Measurements from ENCODE around the gene MGST3.
"Not testable (repeated sequence)": the region's sequence is repeated elsewhere in the genome, so short reads cannot be mapped to it uniquely, and the experiment has no call there.

The MGST3 gene

GRCh38 chr1:165659581-165659895, 28.5 kb downstream of the MGST3 start:
- DNase-seq = no peak

GRCh38 chr1:165661703-165662102, 30.7 kb downstream of the MGST3 start:
- no peak for DNase-seq

GRCh38 chr1:165662186-165662585, 31.2 kb downstream of the MGST3 start:
- no peak for DNase-seq

- DNase-seq = no peak
These were observed 35.3 kb downstream of the MGST3 start for GRCh38 chr1:165666152-165666825.

- DNase-seq = no peak
These were observed 37.1 kb downstream of the MGST3 start for GRCh38 chr1:165668184-165668583.

GRCh38 chr1:165671526-165671925, 40.5 kb downstream of the MGST3 start:
- no peak for DNase-seq

GRCh38 chr1:165674599-165674998, 43.6 kb downstream of the MGST3 start:
- no peak for DNase-seq

- no peak for DNase-seq
These were observed 44.8 kb downstream of the MGST3 start for GRCh38 chr1:165675794-165676193.

GRCh38 chr1:165678509-165678908, 47.5 kb downstream of the MGST3 start:
- no peak for DNase-seq

GRCh38 chr1:165679282-165680036, 48.4 kb downstream of the MGST3 start:
- no peak for DNase-seq

GRCh38 chr1:165680303-165680702, 49.3 kb downstream of the MGST3 start:
- no peak for DNase-seq

GRCh38 chr1:165680773-165681172, 49.7 kb downstream of the MGST3 start:
- not testable (repeated sequence) for DNase-seq

- DNase-seq = no peak
These were observed 52.9 kb downstream of the MGST3 start for GRCh38 chr1:165683848-165684485.

GRCh38 chr1:165686121-165686970, 55.3 kb downstream of the MGST3 start:
- DNase-seq = no peak

- DNase-seq = no peak
These were observed 56.0 kb downstream of the MGST3 start for GRCh38 chr1:165686971-165687433.

GRCh38 chr1:165688046-165688445, 57.0 kb downstream of the MGST3 start:
- no peak for DNase-seq

- no peak for DNase-seq
These were observed 64.0 kb downstream of the MGST3 start for GRCh38 chr1:165695031-165695430.

GRCh38 chr1:165696625-165697100, 65.6 kb downstream of the MGST3 start:
- peak; percentile 2 for DNase-seq

GRCh38 chr1:165697491-165697880, 66.5 kb downstream of the MGST3 start:
- no peak for DNase-seq

GRCh38 chr1:165697881-165698760, 67.1 kb downstream of the MGST3 start, which contains the start of gene ALDH9A1:
ALDH9A1 (minus strand) TSS chr1:165698562; CDS start chr1:165698558, 4 bp downstream.
- DNase-seq = peak; percentile 84

GRCh38 chr1:165698761-165699052, 67.7 kb downstream of the MGST3 start:
- no peak for DNase-seq

GRCh38 chr1:165699577-165699976, 68.5 kb downstream of the MGST3 start:
- no peak for DNase-seq

Data from NCI-H1105 (cell line).